ENCODE data around the gene FCRL5.

DNA sequence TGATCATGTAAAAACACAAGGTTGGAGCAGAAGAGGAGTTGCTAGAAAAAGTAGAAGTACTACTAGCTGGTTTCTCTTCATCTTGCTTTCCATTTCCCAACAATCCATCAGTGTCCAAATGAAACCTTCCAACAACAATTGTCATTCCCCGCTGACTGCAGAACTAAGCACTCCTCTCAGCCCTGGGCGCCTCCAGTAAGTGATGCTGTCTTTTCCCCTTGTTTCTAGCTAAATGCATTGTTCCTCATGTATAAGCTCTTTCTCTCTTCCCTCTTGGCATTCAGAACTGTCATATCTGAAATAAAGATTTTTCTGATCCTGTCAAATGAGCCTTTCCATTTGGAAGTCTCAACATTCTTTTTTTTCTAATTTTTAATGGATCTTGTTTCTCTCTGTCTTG, 68.7 kb downstream of the FCRL5 start:
- TF ChIP-seq, protein P1, sequence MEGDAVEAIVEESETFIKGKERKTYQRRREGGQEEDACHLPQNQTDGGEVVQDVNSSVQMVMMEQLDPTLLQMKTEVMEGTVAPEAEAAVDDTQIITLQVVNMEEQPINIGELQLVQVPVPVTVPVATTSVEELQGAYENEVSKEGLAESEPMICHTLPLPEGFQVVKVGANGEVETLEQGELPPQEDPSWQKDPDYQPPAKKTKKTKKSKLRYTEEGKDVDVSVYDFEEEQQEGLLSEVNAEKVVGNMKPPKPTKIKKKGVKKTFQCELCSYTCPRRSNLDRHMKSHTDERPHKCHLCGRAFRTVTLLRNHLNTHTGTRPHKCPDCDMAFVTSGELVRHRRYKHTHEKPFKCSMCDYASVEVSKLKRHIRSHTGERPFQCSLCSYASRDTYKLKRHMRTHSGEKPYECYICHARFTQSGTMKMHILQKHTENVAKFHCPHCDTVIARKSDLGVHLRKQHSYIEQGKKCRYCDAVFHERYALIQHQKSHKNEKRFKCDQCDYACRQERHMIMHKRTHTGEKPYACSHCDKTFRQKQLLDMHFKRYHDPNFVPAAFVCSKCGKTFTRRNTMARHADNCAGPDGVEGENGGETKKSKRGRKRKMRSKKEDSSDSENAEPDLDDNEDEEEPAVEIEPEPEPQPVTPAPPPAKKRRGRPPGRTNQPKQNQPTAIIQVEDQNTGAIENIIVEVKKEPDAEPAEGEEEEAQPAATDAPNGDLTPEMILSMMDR (conservative IDR thresholded peaks at IDR 0.05; ENCODE audit: low read depth, low read length): no peak
- TF ChIP-seq EZH2 (IDR thresholded peaks at IDR 0.05; ENCODE audit: borderline replicate concordance, low read depth, low read length, poor library complexity, severe bottlenecking): no peak
